Esophagus (tissue), 2 donors: ENCODE measurements around the gene ZNF618. TPM values are rescaled to one million over a fixed set of nuclear protein-coding genes. Genes with fewer than 3 reads are reported as not detected.

Experiments
- H3K27ac ChIP-seq, 2 donors: one replicate each; pipeline ENCODE4 v1.5.1; 2013; ENCODE audit warnings: low read depth in 2 of 2, mild to moderate bottlenecking in 2 of 2, inconsistent platforms in 1 of 2, low read length in 1 of 2, moderate library complexity in 1 of 2
- H3K27me3 ChIP-seq, 2 donors: one replicate each; pipeline ENCODE4 v1.6.1; 2013; ENCODE audit warnings: low read length in 2 of 2, control low read depth in 1 of 2, mild to moderate bottlenecking in 1 of 2; ENCODE audit not compliant: insufficient read depth in 2 of 2, control insufficient read depth in 1 of 2
- H3K36me3 ChIP-seq, 2 donors: one replicate each; pipeline ENCODE4 v1.6.1; 2013; ENCODE audit warnings: low read length in 1 of 2; ENCODE audit not compliant: control insufficient read depth in 2 of 2, insufficient read depth in 2 of 2
- H3K4me1 ChIP-seq, 2 donors: one replicate each; pipeline ENCODE4 v1.6.1; 2013; ENCODE audit warnings: low read length in 1 of 2; ENCODE audit not compliant: control insufficient read depth in 2 of 2, insufficient read depth in 2 of 2
- H3K4me3 ChIP-seq, 2 donors: one replicate each; pipeline ENCODE4 v1.5.1; 2013; ENCODE audit warnings: low read length in 2 of 2, mild to moderate bottlenecking in 2 of 2, low read depth in 1 of 2, moderate library complexity in 1 of 2
- H3K9me3 ChIP-seq, 2 donors: one replicate each; pipeline ENCODE4 v1.6.1; 2013; ENCODE audit warnings: mild to moderate bottlenecking in 2 of 2, low read depth in 1 of 2, low read length in 1 of 2, moderate library complexity in 1 of 2; ENCODE audit not compliant: control insufficient read depth in 2 of 2, insufficient read depth in 1 of 2
- WGBS, 2 donors: extraction: QIAGEN DNeasy Blood & Tissue Kit; methylation state at CpG; one replicate each; pipeline ENCODE4 v1.1.7; 2013; 5-methylcytosine and 5-hydroxymethylcytosine counted together
- polyA plus RNA-seq, 2 donors: library from polyadenylated mRNA; stranded (reverse); fragments of 200-250 nt; gene quantifications; one replicate each; pipeline ENCODE4 v1.2.3, GENCODE V29; 2013
- donor health status: healthy with polysubstance abuse.
- donor health status: Bipolar disorder and iron deficiency.

Gene ZNF618
- polyA plus RNA-seq, 2 donors: 0.56 to 1.0 TPM

GRCh38 chr9:114006155-114006550 lies 130.0 kb downstream of the ZNF618 start:
- H3K27ac ChIP-seq: no peak overlapping the region
- 85 to 95% methylated on average over 4 of the region's 4 CpGs for WGBS, 2 donors
- H3K4me1 ChIP-seq: no peaks in the 10 kb centered on the region
- H3K9me3 ChIP-seq: no peaks in the 10 kb centered on the region
- H3K27me3 ChIP-seq: no peaks in the 10 kb centered on the region
- H3K36me3 ChIP-seq: no peaks in the 10 kb centered on the region
- H3K4me3 ChIP-seq: no peak overlapping the region

GRCh38 chr9:114006931-114007691 lies 131.0 kb downstream of the ZNF618 start:
- H3K4me1 ChIP-seq: peaks cover 0 to 3% of the 10 kb centered on the region in 2 donors
- H3K27ac ChIP-seq: no peak overlapping the region
- H3K36me3 ChIP-seq: peaks cover 0 to 1% of the 10 kb centered on the region in 2 donors
- H3K4me3 ChIP-seq: no peak overlapping the region
- H3K9me3 ChIP-seq: no peaks in the 10 kb centered on the region
- WGBS, 2 donors: 73 to 82% methylated on average over 10 of the region's 10 CpGs
- H3K27me3 ChIP-seq: no peaks in the 10 kb centered on the region

GRCh38 chr9:114007991-114008666 lies 132.0 kb downstream of the ZNF618 start:
- H3K27me3 ChIP-seq: no peaks in the 10 kb centered on the region
- H3K9me3 ChIP-seq: no peaks in the 10 kb centered on the region
- WGBS, 2 donors: 87 to 90% methylated on average over 18 of the region's 18 CpGs
- peaks cover 0 to 3% of the 10 kb centered on the region in 2 donors for H3K4me1 ChIP-seq
- peaks cover 0 to 4% of the 10 kb centered on the region in 2 donors for H3K36me3 ChIP-seq
- H3K27ac ChIP-seq: no peak overlapping the region
- H3K4me3 ChIP-seq: no peak overlapping the region

- 91 to 93% methylated on average over 9 of the region's 9 CpGs for WGBS, 2 donors
- no peak overlapping the region for H3K27ac ChIP-seq
- peaks cover 0 to 3% of the 10 kb centered on the region in 2 donors for H3K4me1 ChIP-seq
- H3K4me3 ChIP-seq: no peak overlapping the region
- H3K9me3 ChIP-seq: no peaks in the 10 kb centered on the region
- peaks cover 0 to 4% of the 10 kb centered on the region in 2 donors for H3K36me3 ChIP-seq
- H3K27me3 ChIP-seq: no peaks in the 10 kb centered on the region
Measured at GRCh38 chr9:114008667-114009410, 132.7 kb downstream of the ZNF618 start.

- H3K36me3 ChIP-seq: peaks cover 0 to 4% of the 10 kb centered on the region in 2 donors
- no peaks in the 10 kb centered on the region for H3K9me3 ChIP-seq
- WGBS, 2 donors: 86 to 89% methylated on average over 9 of the region's 9 CpGs
- no peaks in the 10 kb centered on the region for H3K27me3 ChIP-seq
- no peak overlapping the region for H3K4me3 ChIP-seq
- H3K4me1 ChIP-seq: peaks cover 0 to 3% of the 10 kb centered on the region in 2 donors
- no peak overlapping the region for H3K27ac ChIP-seq
Measured at GRCh38 chr9:114011313-114011712, 135.2 kb downstream of the ZNF618 start.

GRCh38 chr9:114012126-114012525 lies 136.0 kb downstream of the ZNF618 start:
- H3K27me3 ChIP-seq: no peaks in the 10 kb centered on the region
- H3K4me3 ChIP-seq: no peak overlapping the region
- H3K4me1 ChIP-seq: peaks cover 0 to 3% of the 10 kb centered on the region in 2 donors
- no peak overlapping the region for H3K27ac ChIP-seq
- WGBS, 2 donors: 80 to 82% methylated on average over 2 of the region's 2 CpGs
- no peaks in the 10 kb centered on the region for H3K9me3 ChIP-seq
- peaks cover 0 to 9% of the 10 kb centered on the region in 2 donors for H3K36me3 ChIP-seq

- Histone ChIP-seq H3K36me3 (peaks cover 0 to 16% of the 10 kb centered on the region in 2 donors), H3K4me3 (no peak overlapping the region), H3K27ac (no peak overlapping the region), H3K4me1 (peaks cover 0 to 3% of the 10 kb centered on the region in 2 donors), H3K9me3 (no peaks in the 10 kb centered on the region), H3K27me3 (no peaks in the 10 kb centered on the region)
Measured at GRCh38 chr9:114014044-114014443, 137.9 kb downstream of the ZNF618 start.

GRCh38 chr9:114015607-114016006 lies 139.5 kb downstream of the ZNF618 start:
- peaks cover 0 to 3% of the 10 kb centered on the region in 2 donors for H3K4me1 ChIP-seq
- H3K9me3 ChIP-seq: no peaks in the 10 kb centered on the region
- H3K27ac ChIP-seq: no peak overlapping the region
- no peak overlapping the region for H3K4me3 ChIP-seq
- no peaks in the 10 kb centered on the region for H3K27me3 ChIP-seq
- WGBS, 2 donors: 77 to 90% methylated on average over 2 of the region's 2 CpGs
- H3K36me3 ChIP-seq: peaks cover 0 to 16% of the 10 kb centered on the region in 2 donors

- WGBS, 2 donors: 87 to 93% methylated on average over 6 of the region's 6 CpGs
- no peaks in the 10 kb centered on the region for H3K27me3 ChIP-seq
- H3K36me3 ChIP-seq: peaks cover 0 to 16% of the 10 kb centered on the region in 2 donors
Measured at GRCh38 chr9:114016101-114016500, 140.0 kb downstream of the ZNF618 start.

More at GRCh38 chr9:114016101-114016500, 140.0 kb downstream of the ZNF618 start:
- Histone ChIP-seq H3K27ac (no peak overlapping the region), H3K4me1 (peaks cover 0 to 3% of the 10 kb centered on the region in 2 donors), H3K9me3 (no peaks in the 10 kb centered on the region), H3K4me3 (no peak overlapping the region)
